Heart left ventricle (tissue), 13 donors: ENCODE data around the gene PLEKHA6.

Source experiments
- POLR2A ChIP-seq, 2 donors: fragments of 450-650 bp; IDR thresholded peaks; one replicate each; pipeline ENCODE4 v1.6.1; 2017; ENCODE audit warnings: antibody characterized with exemption in 2 of 2, mild to moderate bottlenecking in 2 of 2, moderate library complexity in 2 of 2
- TF ChIP-seq, protein P1 (sequence below), 12 donors: fragments of 200-600 bp; sonication (generic) in 4 of 12; IDR thresholded peaks; one replicate each; pipeline versions ENCODE4 v1.5.0 to v1.8.0; 2018 to 2022; ENCODE audit warnings: antibody characterized with exemption in 12 of 12, mild to moderate bottlenecking in 5 of 12
- donor health status: ischemic (EF 13 %, LVEDD 7.1; RV severe dilation, severe dysfunction).
- donor health status: DM: no; HTN: yes; CAD: no.
- donor health status: DM: no; HTN: no; CAD: no.
- donor health status: ischemic (EF 25% LVEDD 6.9; RV normal size, moderate dysfunction).
- donor health status: ischemic (EF 25% LVEDD 5.7; RV mildly dilated, moderate dysfunction).
- donor health status: ischemic (EF 35%, LVEDD 5.7; RV mildly dilated, moderate dysfunction).
- donor health status: nonischemic (EF 11% LVEDD 7.7; RV severe dilation, severe dysfunction).
- donor health status: DM: yes; HTN: yes; CAD: no.
- donor health status: PGD.
- donor health status: ischemic (EF 29% LVEDD 5.4; RV normal size, mild dysfunction).
- donor health status: nonischemic (EF 23%, LVEDD 6.1; RV moderate dilation, normal function).

DNA sequence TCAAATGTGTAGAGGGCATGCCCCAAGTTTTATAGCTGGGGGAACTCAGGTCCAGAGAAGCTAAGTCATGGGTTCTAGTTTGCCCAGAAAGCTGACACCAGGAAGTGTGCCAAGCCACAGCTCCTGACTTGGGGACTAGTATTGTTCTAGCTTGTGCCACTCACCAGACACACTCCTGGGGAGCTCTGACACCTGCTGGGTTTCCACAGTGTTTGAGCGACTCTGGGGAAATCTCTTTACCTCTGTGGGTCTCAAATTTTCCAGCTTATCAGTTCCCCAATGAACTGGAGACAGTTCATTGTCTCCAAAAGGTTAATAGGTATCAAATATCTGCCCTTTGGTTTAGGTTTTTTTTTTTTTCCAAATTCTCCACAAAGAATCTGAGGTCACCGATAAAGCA, 167.7 kb downstream of the PLEKHA6 start:
- TF ChIP-seq, protein P1, sequence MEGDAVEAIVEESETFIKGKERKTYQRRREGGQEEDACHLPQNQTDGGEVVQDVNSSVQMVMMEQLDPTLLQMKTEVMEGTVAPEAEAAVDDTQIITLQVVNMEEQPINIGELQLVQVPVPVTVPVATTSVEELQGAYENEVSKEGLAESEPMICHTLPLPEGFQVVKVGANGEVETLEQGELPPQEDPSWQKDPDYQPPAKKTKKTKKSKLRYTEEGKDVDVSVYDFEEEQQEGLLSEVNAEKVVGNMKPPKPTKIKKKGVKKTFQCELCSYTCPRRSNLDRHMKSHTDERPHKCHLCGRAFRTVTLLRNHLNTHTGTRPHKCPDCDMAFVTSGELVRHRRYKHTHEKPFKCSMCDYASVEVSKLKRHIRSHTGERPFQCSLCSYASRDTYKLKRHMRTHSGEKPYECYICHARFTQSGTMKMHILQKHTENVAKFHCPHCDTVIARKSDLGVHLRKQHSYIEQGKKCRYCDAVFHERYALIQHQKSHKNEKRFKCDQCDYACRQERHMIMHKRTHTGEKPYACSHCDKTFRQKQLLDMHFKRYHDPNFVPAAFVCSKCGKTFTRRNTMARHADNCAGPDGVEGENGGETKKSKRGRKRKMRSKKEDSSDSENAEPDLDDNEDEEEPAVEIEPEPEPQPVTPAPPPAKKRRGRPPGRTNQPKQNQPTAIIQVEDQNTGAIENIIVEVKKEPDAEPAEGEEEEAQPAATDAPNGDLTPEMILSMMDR (IDR thresholded peaks at IDR 0.05): no peak
- TF ChIP-seq POLR2A (IDR thresholded peaks at IDR 0.05): no peak
